ENCODE results near the gene DFFB. TPM values are rescaled to one million over a fixed set of nuclear protein-coding genes. Genes with fewer than 3 reads are reported as not detected.
"Not testable (repeated sequence)": the region's sequence is repeated elsewhere in the genome, so short reads cannot be mapped to it uniquely, and the experiment has no call there.

The DFFB gene
- total RNA-seq, 6 experiments from 2014 or later, result 2.0 to 3.5 (median 2.9) TPM

GRCh38 chr1:3915551-3916121 lies 58.4 kb downstream of the DFFB start:
- H3K27me3 ChIP-seq, result no peaks in the 10 kb centered on the region
- no peak for ATAC-seq
- H3K9me3 ChIP-seq, result no peaks in the 10 kb centered on the region
- no peak overlapping the region for H3K27ac ChIP-seq
- no peak for DNase-seq
- H3K4me3 ChIP-seq, result no peak overlapping the region
- H3K36me3 ChIP-seq, result no peaks in the 10 kb centered on the region
- intact Hi-C loops (cut with DNase I), result no loop called here
- no peak for TF ChIP-seq POLR2A (IDR thresholded peaks at IDR 0.05)
- TF ChIP-seq CTCF (IDR thresholded peaks at IDR 0.05), result no peak
- H3K4me1 ChIP-seq, result no peaks in the 10 kb centered on the region
- WGBS (ENCODE audit: insufficient coverage, low coverage, low lambda C conversion rate, missing lambda C conversion rate), result 40% methylated on average over 1 of the region's 15 CpGs

GRCh38 chr1:3917761-3918160 lies 60.5 kb downstream of the DFFB start:
- Histone ChIP-seq H3K4me3 (no peak overlapping the region), H3K4me1 (no peaks in the 10 kb centered on the region), H3K27me3 (no peaks in the 10 kb centered on the region), H3K36me3 (no peaks in the 10 kb centered on the region), H3K27ac (no peak overlapping the region), H3K9me3 (no peaks in the 10 kb centered on the region)
- TF ChIP-seq CTCF (IDR thresholded peaks at IDR 0.05) (no peak), POLR2A (IDR thresholded peaks at IDR 0.05) (no peak)
- no peak for ATAC-seq
- 73% methylated on average over 2 of the region's 8 CpGs for WGBS (ENCODE audit: insufficient coverage, low coverage, low lambda C conversion rate, missing lambda C conversion rate)
- DNase-seq, result peak in 1 of 3 donors; percentile 31
- intact Hi-C loops (cut with DNase I), result no loop called here

GRCh38 chr1:3918359-3918758 lies 61.1 kb downstream of the DFFB start:
- H3K36me3 ChIP-seq; H3K4me1 ChIP-seq; H3K9me3 ChIP-seq; ATAC-seq; H3K27ac ChIP-seq; DNase-seq; H3K4me3 ChIP-seq; H3K27me3 ChIP-seq; intact Hi-C loops (cut with DNase I): not testable (repeated sequence)
- WGBS (ENCODE audit: insufficient coverage, low coverage, low lambda C conversion rate, missing lambda C conversion rate), result 45% methylated on average over 2 of the region's 6 CpGs

- Histone ChIP-seq H3K9me3 (no peaks in the 10 kb centered on the region), H3K27ac (no peak overlapping the region), H3K4me1 (no peaks in the 10 kb centered on the region), H3K36me3 (no peaks in the 10 kb centered on the region), H3K27me3 (no peaks in the 10 kb centered on the region), H3K4me3 (no peak overlapping the region)
- intact Hi-C loops (cut with DNase I), result no loop called here
- ATAC-seq (no peak), DNase-seq (peak in 1 of 3 donors; percentile 42)
- TF ChIP-seq CTCF (IDR thresholded peaks at IDR 0.05) (no peak), POLR2A (IDR thresholded peaks at IDR 0.05) (no peak)
- WGBS (ENCODE audit: insufficient coverage, low coverage, low lambda C conversion rate, missing lambda C conversion rate), result 56% methylated on average over 5 of the region's 15 CpGs
Observed at GRCh38 chr1:3918966-3919611, 61.8 kb downstream of the DFFB start.

GRCh38 chr1:3919706-3920105 lies 62.4 kb downstream of the DFFB start:
- Histone ChIP-seq H3K36me3 (no peaks in the 10 kb centered on the region), H3K4me1 (no peaks in the 10 kb centered on the region), H3K4me3 (no peak overlapping the region), H3K27me3 (no peaks in the 10 kb centered on the region), H3K9me3 (no peaks in the 10 kb centered on the region), H3K27ac (no peak overlapping the region)
- no peak for TF ChIP-seq CTCF (IDR thresholded peaks at IDR 0.05)
- no peak for TF ChIP-seq POLR2A (IDR thresholded peaks at IDR 0.05)
- no CpG with 5 or more reads among the region's 5 CpGs for WGBS (ENCODE audit: insufficient coverage, low coverage, low lambda C conversion rate, missing lambda C conversion rate)
- peak in 1 of 3 donors; percentile 7 for DNase-seq
- ATAC-seq, result no peak
- intact Hi-C loops (cut with DNase I), result no loop called here
